HG02870 (cell line): Measurements from ENCODE around the gene AIF1L.
"Not testable (repeated sequence)": the region's sequence is repeated elsewhere in the genome, so short reads cannot be mapped to it uniquely, and the experiment has no call there.

Experiments used
- ATAC-seq: cut with Tn5 transposase; IDR thresholded peaks from one replicate; pipeline ENCODE4 v1.9.1; 2021; ENCODE audit warnings: mild to moderate bottlenecking, moderate library complexity; ENCODE audit not compliant: unreplicated experiment

Gene AIF1L

GRCh38 chr9:131097948-131098278 lies 1.6 kb downstream of the AIF1L start:
- no peak for ATAC-seq

- no peak for ATAC-seq
Measured at GRCh38 chr9:131098391-131099101, 2.2 kb downstream of the AIF1L start.

- no peak for ATAC-seq
Measured at GRCh38 chr9:131099102-131099606, 2.8 kb downstream of the AIF1L start.

- not testable (repeated sequence) for ATAC-seq
Measured at GRCh38 chr9:131099845-131100244, 3.5 kb downstream of the AIF1L start.

GRCh38 chr9:131100445-131100844 lies 4.1 kb downstream of the AIF1L start:
- no peak for ATAC-seq

- no peak for ATAC-seq
Measured at GRCh38 chr9:131101207-131101964, 5.1 kb downstream of the AIF1L start.

GRCh38 chr9:131103024-131103423 lies 6.7 kb downstream of the AIF1L start:
- ATAC-seq: no peak

- ATAC-seq: no peak
Measured at GRCh38 chr9:131103535-131103934, 7.2 kb downstream of the AIF1L start.

GRCh38 chr9:131104016-131104740 lies 7.8 kb downstream of the AIF1L start:
- ATAC-seq: no peak

GRCh38 chr9:131105952-131106351 lies 9.6 kb downstream of the AIF1L start:
- no peak for ATAC-seq

- no peak for ATAC-seq
Measured at GRCh38 chr9:131107760-131108159, 11.4 kb downstream of the AIF1L start.

GRCh38 chr9:131111186-131111853 lies 15.0 kb downstream of the AIF1L start:
- no peak for ATAC-seq

- ATAC-seq: no peak
Measured at GRCh38 chr9:131111854-131112311, 15.6 kb downstream of the AIF1L start.

GRCh38 chr9:131112374-131113154 lies 16.2 kb downstream of the AIF1L start:
- no peak for ATAC-seq

- no peak for ATAC-seq
Measured at GRCh38 chr9:131113655-131114054, 17.3 kb downstream of the AIF1L start.

- ATAC-seq: no peak
Measured at GRCh38 chr9:131114084-131114535, 17.8 kb downstream of the AIF1L start.

GRCh38 chr9:131115360-131115742 lies 19.0 kb downstream of the AIF1L start:
- ATAC-seq: not testable (repeated sequence)

- no peak for ATAC-seq
Measured at GRCh38 chr9:131116281-131117120, 20.2 kb downstream of the AIF1L start.

GRCh38 chr9:131117121-131117761 lies 20.9 kb downstream of the AIF1L start:
- ATAC-seq: no peak
